Muscle of arm (tissue), 14 donors: ENCODE measurements around the gene CD69. TPM values are rescaled to one million over a fixed set of nuclear protein-coding genes. Genes with fewer than 3 reads are reported as not detected.

Experiments used
- DNase-seq: peaks from one replicate; pipeline ENCODE4 v3.0.0-alpha.2; 2013
- long read RNA-seq, 11 donors: transcript quantifications; one replicate each; lab custom pipeline, GENCODE V29; 2026
- polyA plus RNA-seq, 12 donors: library from polyadenylated mRNA; unstranded; fragments of 120-200 nt; gene quantifications; one replicate each; pipeline ENCODE4 v1.2.1, GENCODE V29; 2013; ENCODE audit not compliant: insufficient read length in 12 of 12

The CD69 gene
- polyA plus RNA-seq: 1 to 10 TPM in 6 of 12 donors, under 1 TPM in 4, not detected in 2; 0.66 to 5.8 (median 1.1) TPM
- long read RNA-seq, donor 1, partial matches to known transcripts: 0 of 1 reads
- long read RNA-seq, donor 1, other reads (novel, unspliced or antisense): 0 of 1 reads
- long read RNA-seq, donor 2, partial matches to known transcripts: 0 of 1 reads
- long read RNA-seq, donor 2, other reads (novel, unspliced or antisense): 0 of 1 reads
- long read RNA-seq, donor 3: 0 reads
- long read RNA-seq, donor 4: 0 reads
- long read RNA-seq, donor 5: 0 reads
- long read RNA-seq, donor 6: 0 reads
- long read RNA-seq, donor 7: 0 reads
- long read RNA-seq, donor 8: 0 reads
- long read RNA-seq, donor 9, partial matches to known transcripts: 0 of 1 reads
- long read RNA-seq, donor 9, other reads (novel, unspliced or antisense): 0 of 1 reads
- long read RNA-seq, donor 10: 0 reads
- long read RNA-seq, donor 11: 0 reads

DNA sequence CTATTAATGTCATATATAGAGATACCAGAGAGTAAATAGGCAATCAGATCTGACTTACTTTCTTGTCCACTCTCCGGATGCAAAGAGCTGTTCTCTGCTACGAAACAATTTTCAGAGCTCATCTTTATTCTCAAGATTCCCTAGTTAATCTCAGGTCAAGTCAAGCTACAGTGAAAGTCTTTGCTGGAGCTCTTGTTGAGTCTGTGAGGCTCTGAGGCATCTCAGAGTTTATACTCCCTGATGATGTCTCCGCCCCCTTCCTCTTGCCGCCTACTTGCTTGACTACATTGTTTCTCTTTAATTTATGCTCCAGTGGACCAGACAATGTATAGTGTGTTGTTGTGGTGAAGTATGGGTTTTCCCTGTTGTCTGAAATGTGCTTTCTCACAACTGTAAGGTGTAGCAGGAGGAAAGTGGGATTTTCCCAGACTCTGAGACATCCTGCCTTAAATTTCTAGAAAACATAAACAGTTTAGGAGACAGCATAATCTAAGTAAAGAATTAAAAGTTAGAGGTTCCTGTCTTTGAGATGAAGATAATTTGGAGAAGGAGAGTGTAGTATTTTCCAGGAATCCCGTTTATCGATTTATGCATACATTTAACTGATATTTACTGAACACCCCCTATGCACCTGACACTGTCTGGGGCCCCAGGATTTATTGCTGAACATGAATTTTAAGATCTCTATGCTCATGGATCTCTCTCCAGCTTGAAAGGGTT is at the start of gene CD69:
Gene CD69 (minus strand): TSS at position 203 of the 720 bp plus-strand sequence. CDS start 81 bp downstream, at position 122.
- DNase-seq: no peak

DNA sequence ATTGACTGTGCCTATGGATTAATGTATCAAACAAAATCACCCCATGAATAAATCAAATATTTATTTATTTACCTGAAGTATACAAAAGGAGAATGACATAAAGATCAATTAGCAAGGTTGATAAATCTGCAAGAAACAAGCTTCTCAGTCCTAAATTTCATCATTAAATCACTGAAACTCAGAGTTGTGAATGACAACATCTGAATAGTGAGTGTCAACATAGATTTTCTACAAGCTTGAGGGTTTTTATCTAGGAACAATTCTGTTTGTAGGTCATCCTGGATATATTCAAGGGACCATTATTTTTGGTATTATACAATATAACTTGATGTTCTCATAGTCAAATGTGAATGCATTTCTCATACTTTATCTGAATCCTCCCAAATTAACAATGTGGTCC is 49.2 kb upstream of the CD69 start:
- DNase-seq: no peak

DNA sequence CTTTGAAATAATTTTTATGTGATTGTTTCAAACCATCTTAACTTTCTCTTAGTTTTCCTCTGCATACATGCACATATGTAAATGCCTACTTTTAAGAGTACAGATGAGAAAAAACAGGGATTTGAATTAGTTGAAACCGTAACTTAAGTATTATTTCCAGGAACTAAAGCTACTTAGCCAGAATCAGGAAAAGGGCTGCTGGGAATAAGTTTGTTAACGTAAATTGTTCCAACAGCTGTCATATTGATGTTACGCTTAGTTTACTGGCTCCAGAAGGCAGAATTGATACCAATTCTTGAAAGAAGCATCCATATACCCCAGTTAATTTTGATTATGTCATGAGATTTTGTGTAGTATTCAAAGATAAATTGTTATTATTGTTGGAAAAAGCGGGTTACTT is 48.6 kb upstream of the CD69 start:
- DNase-seq: no peak

- no peak for DNase-seq
Observed at GRCh38 chr12:9808504-9808903, 47.8 kb upstream of the CD69 start.

- no peak for DNase-seq
Observed at GRCh38 chr12:9806714-9807113, 46.0 kb upstream of the CD69 start.

DNA sequence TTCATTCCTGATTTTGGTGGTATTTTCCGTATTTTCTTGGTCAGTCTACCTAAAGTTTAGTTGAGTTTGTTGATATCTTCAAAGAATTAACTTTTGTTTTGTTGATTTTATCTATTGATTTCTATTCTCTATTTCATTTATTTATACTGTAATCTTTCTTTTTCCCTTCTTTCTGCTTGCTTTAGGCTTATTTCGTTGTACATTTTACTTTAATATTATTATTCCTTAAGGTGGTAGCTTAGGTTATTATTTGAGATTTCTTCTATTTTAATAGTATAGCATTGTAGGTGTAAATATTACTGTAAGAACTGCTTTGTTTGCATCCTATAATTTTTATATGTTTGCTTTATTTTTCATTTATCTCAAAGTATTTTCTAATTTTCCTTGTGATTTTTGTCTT is 45.2 kb upstream of the CD69 start:
- no peak for DNase-seq

DNA sequence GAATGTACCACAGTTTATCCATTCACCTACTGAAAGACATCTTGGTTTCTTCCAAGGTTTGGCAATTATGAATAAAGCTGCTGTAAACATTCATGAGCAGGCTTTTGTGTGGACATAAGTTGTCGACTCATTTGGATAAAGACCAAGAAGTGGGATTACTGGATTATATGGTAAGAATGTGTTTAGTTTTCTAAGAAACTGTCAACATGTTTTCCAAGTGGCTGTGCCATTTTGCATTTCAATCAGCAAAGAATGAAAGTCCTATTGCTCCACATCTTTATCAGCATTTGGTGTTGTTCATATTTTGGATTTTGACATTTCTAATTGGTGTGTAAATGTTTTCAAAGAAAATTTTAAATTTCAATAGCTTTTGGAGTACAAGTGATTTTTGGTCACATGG is 39.3 kb upstream of the CD69 start:
- no peak for DNase-seq

- DNase-seq: no peak
Observed at GRCh38 chr12:9797722-9798619, 37.3 kb upstream of the CD69 start.

GRCh38 chr12:9796971-9797370 is 36.3 kb upstream of the CD69 start:
- no peak for DNase-seq

- no peak for DNase-seq
Observed at GRCh38 chr12:9796346-9796745, 35.6 kb upstream of the CD69 start.

- DNase-seq: no peak
Observed at GRCh38 chr12:9795945-9796344, 35.2 kb upstream of the CD69 start.

GRCh38 chr12:9794484-9795093 is 33.9 kb upstream of the CD69 start:
- no peak for DNase-seq

DNA sequence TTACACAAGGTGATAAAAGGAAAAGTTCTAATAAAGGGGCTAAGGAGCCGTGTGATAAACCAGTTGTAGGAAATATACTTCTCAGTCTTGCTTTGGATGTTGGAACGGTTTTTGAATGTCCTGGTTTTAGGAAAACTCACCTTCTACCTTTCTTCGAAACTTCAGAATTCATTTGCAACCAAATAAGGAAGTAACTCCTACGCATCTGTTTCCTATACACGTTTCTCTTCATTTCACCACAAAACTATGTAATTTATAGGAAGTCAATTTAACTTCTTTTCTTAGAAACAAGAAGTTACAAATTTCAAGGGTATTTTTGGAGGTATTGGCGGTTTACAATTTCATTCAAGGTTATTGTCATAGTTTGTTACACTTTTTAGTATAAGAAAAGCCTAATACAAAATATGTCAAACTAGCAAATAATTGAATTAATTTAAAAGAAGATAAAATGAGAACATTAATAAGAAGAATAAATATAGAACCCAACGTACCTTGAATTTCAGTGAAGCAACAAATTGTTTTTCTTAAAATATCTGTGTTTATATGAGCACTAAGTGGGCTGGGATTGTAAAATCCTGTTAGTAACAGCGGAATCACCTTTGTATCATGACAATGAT is 33.2 kb upstream of the CD69 start:
- DNase-seq: no peak

DNA sequence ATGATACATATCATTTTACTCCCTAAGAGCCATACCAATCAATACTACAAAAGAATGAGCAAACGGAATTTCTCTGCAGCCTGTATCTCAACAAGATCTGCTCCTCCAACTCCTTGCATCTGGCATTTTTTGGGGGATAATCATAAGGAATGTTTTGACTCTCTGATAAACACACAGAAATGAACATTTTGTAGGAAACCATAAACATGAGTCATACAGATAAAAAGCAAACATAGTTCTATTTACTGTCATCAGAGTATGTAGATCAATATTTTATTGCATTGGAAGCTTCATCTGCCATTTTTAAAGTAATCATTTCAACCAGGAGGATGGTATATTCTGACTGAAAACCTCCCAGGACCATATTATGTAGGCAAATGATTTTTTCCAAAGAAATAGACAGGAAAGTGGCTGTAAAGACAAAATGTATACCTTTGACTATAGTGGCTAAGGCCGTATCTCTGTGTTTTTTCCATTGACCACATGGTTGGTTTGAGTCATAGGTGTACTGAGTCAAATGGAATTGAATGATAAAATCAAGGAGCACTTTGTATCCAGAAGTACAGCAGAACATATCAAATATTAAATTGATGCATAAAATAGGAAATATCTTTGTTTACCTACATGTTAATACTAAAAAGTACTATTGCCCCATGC is 32.4 kb upstream of the CD69 start:
- no peak for DNase-seq

- DNase-seq: no peak
Observed at GRCh38 chr12:9792185-9792900, 31.6 kb upstream of the CD69 start.

DNA sequence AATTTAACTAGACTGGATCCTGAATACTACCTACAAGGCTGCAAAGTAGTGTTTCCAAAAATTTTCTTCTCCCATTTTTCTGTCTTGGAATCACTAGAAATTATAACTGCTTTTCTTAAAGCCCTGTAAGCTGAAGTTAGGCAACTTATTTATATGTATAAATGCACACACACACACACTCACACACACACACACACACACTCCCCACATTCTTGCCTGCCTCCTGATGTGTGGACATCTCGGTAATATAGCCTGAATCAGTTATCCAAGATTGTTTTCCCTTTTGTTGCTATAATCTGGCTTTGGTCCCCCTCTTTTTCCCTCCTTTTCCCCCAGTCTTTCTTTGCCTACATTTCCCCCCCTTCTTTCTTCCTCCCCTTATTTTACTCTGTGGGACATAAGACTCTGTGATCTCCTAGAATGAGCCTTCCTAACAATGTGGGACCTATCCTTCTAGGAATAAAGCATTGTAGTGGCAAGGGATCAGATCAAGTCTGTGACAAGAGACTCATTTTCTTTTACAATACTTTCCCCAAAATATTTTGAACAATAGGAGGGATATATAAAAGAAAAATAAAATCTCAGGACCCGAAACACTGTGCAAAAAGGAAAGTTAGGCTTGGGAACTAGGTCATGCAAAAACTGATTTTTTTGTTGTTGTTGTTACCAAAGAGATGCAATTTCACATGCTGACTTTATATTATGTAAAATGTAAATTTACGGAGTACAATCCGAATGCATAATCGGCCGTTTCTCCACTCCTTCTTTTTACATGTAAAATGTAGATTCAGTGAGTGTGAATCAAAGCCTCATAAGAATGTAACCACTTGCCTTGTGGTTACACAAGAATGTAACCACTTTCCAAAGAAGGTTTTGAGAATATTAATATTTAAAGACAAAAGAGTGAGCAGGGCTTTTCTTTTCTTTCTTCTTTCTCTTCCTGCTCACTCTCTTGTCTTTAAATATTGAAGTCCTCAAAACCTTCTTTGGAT is 26.3 kb upstream of the CD69 start:
- no peak for DNase-seq

DNA sequence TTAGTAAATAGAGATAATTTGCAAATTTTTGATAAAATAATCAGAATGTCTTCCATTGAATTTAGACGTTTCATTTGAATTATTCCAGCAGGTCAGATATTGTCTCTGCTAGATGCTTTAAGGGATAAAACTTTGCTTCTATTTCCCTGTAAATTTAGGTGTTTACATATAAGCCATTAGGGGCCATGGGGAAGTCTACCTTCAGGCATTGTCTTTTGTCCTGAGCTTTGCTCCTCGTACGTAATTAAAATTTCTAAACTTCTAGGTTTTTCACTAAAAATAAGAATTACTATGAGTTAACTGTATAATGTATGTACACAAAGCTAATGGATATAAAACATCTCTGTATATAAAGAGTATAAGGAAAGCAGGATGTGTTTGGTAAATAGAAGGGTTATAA is 24.1 kb upstream of the CD69 start:
- DNase-seq: no peak

DNA sequence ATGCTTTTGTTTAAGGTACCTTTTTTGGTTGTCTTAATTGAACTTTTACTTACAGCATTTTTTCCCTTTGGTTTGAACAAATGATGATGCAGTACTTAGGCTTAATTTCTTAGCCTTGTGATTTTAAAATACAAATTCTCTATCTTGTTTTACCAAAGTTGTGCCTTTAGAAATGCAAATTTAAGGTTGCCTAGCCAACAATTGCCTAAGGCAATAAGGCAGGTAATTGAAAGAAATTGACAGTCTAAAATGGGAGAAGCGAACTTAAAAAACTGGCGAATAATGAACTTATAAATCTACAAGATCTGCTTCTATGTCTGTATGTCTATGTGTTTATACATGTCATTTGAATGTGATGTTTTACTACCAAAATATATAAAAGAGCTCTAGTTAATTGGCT is 23.6 kb upstream of the CD69 start:
- no peak for DNase-seq
